Measurements from ENCODE around the gene MTCL1.

The MTCL1 gene

DNA sequence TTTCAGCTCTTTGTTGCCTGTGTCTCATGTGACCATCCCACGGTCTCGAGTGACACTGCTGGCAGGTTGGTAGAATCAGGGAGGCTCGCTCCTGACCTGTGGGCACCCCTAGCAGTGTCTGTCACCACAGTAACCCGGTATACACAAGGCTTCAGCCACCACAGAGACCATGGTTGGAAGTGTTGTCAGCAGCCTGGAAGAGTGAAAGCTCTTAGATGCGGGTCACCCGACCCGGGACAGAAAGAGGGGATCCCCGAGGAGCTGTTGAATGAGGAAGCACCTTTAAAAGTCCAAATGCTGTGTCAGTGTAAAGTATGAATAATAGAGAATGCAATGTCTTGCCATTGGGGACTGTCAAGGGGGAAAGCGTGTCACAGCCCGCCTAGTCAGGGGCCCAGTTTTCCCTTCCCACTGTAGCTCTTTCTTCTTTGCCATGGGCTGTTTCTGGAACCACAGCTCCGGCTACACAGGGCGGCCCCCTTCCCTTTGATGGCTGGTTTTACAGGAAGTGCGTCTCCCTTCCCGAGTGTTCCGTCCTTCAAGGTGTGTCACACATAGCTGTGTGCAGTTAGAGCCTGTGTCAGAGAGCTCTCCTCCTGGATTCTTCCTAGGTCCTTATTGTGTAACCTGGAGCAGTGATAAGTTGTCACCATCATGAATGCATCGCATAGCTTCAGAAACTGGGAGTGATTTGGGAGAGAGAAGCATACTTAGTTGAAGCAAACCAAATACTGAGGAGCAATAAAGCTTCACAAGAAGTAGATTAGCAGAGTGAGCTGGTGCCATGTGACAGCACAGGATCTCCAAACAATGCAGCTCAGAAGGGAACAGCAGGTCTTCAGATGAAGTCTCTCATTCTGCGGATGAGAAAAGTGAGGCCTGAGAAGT is 81.4 kb downstream of the MTCL1 start:
- H3K27ac ChIP-seq: peak overlapping the region; percentile 61
- peak; percentile 57 for DNase-seq (ENCODE audit: low read depth, low spot score)

DNA sequence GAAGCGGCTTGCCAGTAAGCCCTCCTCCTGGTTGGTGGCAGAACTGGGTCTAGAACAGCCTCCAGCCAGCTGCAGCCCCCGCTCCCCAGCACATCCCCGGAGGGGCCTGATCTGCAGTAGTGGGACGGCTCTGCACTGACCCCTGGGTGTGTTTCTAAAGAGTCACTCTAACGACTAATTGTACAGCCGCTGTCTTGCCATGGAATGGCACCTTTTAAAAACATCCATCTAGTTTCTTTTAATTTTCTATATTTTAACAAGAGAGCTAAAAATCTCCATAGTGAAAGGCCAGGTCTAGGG is 82.0 kb downstream of the MTCL1 start:
- peak overlapping the region; percentile 61 for H3K27ac ChIP-seq
- no peak for DNase-seq (ENCODE audit: low read depth, low spot score)

DNA sequence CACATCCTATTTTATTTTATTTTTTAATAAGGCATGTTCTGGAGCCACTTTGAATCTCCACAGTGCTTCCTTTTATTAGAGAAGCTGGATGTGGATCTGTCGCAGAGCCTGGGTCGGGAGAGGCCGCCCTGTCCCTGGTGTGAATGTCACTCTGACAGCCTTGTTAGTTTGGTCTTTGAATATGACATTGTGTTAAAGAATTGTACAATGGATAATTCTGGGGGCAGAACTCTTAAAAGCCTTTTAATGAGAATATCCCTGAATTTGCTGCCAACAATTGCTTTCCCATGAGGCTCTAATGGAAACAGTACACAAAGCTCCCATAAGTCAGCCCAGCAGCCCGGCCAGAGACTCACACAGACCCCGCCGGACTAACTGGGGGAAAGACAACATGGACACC is 82.4 kb downstream of the MTCL1 start:
- H3K27ac ChIP-seq: no peak overlapping the region
- no peak for DNase-seq (ENCODE audit: low read depth, low spot score)

DNA sequence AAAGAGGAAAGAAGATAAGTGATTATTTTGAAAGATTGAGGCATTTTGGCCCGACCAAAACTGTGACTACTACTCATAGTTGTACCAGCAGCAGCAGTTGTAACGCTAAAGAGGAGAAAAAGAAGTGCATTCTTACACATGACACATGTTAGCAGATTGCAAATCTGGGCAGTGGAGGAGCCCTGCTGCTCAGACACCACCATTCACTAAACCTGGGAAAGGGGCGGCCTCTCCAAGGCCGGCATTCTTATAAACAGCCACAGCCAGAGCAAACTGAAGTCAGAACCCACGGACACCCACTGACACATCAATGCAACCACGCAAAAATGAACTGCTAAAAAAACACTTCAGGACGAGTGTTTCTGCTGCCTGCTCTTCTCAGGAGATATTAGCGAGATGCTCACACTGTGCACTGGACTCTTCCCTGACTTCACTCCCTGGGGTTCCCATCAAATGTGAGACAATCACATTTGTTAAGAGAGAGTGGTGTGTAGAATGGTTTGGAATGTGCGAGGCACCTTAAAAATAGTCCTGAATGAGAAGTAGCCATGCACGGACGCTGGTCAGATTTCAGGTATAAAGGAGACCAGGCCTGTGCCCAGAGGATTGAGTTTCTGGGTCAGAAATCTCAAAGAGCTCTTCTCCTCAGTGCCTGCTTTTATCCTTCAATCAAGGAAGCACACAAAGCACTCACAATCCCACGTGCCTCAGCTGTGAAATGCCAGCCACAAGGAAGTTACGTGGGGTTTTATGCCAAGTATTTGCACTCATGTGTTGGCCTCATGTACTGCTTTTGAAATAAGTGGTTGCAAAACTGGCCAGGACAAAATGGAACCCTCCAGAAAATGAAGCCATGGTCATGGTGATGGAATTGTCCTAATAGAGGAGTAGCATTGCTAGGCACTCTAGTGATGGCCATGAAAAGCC is 83.4 kb downstream of the MTCL1 start:
- no peak overlapping the region for H3K27ac ChIP-seq
- DNase-seq (ENCODE audit: low read depth, low spot score): no peak

DNA sequence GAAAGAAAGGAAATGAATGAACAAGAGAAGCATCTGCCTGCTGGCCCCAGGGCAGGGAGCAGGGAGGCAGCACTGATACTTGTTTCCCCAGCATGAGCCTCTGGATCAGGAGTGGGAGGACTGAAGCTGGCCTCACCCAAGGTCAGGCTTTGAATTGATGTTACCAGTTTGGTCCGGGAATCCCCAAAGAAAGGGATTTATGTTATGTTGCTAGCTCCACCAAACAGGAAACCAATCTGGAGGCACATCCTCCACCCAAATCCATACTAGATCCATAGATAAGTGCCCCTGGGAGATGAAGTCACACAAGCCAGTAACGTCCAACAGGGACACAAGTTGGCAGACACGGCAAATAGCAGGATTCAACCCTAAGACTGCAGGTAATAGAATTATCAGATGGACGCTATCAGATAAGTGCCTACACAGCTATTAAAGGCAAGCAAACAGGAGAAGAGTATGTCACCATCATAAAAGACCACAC is 85.9 kb downstream of the MTCL1 start:
- no peak overlapping the region for H3K27ac ChIP-seq
- no peak for DNase-seq (ENCODE audit: low read depth, low spot score)

DNA sequence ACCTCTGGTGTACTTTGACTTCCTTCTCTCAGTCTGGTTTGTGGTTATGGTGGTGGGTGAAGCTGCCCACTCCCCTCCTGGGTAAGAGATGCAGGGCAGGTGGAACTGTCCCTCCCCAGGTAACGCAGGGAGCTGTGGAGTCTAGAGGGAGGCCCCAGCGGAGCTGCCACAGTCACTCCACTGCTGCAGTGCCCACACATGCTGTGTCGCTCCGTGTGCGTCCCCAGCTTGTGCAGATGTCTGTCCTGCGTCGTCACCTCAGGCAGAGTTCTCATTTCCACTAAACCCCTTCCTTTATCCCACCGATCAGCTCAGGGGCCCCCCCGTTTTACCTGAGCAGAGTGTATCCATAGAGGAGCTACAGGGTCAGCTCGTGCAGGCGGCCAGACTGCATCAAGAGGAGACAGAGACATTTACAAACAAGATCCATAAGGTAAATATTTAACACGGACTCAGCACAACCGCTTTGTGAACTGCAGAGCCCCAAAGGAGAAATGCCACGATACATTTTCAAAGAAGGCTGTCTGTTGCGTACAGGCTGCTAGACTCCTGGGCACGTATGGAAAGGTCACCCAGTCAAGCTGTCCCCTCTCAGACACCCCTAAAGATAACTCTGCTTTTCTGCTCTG is 87.4 kb downstream of the MTCL1 start:
- DNase-seq (ENCODE audit: low read depth, low spot score): no peak
- no peak overlapping the region for H3K27ac ChIP-seq

DNA sequence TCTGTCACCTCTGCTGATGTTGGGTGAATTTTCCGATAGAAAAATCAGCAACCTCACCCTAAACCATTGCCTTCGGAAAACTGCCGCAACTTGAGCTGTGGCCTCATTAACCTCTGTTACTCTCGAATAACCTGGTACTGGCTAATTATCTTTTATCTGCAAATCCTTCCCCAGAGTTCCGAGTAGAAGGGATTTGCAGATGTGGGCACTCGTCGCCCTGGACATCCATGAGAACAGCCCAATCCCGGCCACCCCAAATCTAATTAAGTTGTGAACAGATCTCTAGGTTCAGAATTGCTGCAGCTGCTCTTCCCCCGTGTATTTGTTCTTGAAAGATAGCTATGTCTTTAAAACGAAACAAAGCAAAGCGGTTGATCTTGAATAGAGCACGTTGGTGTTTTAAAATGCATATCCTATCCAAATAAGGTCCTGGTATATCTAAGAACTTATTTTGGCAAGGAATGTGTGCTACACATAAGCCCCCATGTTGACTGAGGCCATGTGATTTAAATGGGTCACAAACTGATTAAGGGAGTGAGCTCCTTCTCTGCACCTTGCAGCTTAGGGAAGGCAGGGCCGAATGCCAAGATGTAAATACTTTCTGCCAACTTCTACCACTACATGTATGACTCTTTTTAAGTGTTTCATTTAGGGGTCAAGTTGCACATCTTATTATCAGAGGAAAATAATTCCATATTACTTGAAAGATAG is 88.2 kb downstream of the MTCL1 start:
- no peak for DNase-seq (ENCODE audit: low read depth, low spot score)
- no peak overlapping the region for H3K27ac ChIP-seq

DNA sequence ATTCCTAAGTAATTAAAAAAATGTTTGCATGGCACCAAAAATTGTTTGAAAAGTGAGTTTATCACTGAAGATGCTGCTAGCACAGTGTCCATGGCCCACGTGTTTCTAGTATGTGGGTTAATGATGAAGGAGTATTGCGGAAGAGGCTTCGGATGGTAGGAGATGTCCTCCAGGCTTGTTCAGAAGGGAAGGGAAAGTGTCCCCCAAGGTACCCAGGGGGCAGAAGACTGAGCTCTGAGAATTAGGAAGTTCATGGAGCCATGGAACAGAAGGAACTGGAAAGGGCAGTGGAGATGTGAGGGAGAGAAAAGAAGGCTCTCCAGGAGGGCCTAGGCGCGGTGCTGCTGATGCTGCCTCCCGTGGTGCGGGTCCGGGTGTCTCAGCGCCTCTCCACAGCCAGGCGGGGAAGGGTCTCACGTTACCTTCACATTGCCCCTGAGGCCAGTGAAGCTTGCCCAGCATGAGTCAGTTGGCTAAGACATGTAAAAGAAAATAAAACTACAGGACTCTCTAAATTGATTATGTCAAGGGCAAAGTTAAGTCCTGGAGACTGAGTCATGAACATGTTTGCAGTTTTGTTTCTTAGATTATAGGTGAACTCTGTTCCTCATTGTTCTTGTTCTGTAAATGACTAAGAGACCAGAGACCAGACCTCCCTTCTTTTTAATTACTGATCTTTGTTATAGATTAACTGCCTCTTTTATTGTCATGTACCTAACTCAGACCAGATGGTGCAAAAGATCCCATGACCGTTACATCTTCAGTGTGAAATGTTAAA is 89.0 kb downstream of the MTCL1 start:
- DNase-seq (ENCODE audit: low read depth, low spot score): peak; percentile 36
- H3K27ac ChIP-seq: no peak overlapping the region

DNA sequence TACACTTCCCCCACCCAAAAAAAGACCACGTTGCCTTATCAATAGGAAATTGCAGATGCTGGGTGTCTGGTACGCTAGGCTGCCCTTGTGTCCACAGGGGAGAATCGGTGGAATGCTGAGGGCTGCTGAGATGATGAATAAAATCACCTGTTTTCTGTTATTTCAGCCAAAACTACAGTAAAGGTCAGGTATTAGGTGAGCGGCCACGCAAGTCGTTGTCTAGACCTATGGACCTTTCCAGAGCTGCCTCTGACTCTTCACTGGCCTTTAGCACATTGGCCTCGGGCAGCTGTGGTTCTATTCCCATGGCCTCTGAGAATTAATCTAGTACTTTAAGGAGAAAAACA is 89.6 kb downstream of the MTCL1 start:
- no peak for DNase-seq (ENCODE audit: low read depth, low spot score)
- H3K27ac ChIP-seq: no peak overlapping the region

DNA sequence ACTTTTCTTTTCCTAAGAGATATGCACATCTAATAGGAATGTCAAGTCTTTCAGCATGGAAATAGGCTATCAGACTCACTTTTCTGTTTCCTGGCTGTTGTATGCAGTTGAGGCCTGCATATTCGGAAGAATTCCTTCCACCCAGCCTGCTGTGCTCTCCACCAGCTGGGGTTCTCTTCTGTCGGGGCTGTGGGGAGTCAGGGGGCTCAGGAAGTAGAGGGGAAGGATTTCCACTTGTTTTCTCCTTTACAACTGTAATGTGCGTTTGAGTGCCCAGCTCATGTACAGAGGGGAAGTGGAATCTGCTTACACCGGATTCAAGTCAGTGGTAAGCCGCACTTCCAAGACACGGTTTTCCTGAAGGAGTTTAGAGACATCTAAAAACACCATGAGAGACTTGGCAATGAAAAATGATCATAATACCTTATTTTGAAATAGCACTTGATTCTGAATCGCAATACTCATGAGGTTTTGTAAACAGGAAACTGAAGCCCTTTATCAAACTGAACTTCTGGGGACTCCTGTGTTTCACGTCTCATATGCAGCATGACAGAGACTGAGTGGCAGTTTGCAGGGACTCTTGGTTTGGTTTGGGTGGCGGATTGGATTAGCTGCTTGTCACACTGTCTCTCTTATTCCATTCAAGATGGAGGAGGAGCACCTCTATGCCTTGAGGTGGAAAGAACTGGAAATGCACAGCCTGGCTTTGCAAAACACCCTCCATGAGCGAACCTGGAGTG is 90.4 kb downstream of the MTCL1 start:
- DNase-seq (ENCODE audit: low read depth, low spot score): no peak
- H3K27ac ChIP-seq: no peak overlapping the region

DNA sequence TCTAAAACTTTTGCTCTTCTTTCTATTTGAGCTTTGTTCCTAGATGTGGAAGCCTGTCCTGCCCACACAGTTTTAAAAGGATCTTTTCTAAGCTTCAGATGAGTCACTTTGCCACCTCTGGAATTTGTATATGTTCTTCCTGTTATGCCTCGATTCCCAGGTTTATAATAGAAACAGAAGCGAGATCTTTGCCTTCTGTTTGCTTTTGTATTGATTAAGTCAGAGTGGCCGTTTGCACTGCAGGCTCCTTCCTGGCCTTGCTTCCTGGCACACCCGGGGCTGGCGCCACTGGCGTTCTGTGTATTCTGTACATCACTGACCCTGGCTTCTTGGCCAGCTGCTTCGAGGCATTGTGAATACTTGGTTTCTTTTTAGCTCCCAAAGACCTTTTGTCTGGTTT is 91.8 kb downstream of the MTCL1 start:
- no peak overlapping the region for H3K27ac ChIP-seq
- no peak for DNase-seq (ENCODE audit: low read depth, low spot score)

DNA sequence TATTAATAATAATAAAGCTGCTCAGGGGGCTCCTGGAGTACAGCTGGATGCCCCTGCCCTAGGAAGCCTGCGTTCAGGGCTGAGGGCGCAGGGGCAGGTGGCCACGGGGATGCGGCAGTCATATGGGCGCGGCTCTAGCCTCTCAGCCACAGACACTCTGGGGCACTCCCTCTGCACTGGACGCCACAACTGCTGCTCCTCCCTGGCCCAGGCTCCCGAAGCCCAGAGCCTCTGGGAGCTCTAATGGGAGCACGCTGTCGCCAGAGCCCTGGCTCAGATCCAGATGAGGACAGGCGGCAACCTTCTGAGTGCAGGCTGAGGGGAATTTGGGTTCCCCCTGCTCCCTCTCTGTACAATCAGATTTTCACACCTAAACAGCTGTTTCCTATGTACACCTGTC is 93.6 kb downstream of the MTCL1 start:
- DNase-seq (ENCODE audit: low read depth, low spot score): no peak
- H3K27ac ChIP-seq: no peak overlapping the region

DNA sequence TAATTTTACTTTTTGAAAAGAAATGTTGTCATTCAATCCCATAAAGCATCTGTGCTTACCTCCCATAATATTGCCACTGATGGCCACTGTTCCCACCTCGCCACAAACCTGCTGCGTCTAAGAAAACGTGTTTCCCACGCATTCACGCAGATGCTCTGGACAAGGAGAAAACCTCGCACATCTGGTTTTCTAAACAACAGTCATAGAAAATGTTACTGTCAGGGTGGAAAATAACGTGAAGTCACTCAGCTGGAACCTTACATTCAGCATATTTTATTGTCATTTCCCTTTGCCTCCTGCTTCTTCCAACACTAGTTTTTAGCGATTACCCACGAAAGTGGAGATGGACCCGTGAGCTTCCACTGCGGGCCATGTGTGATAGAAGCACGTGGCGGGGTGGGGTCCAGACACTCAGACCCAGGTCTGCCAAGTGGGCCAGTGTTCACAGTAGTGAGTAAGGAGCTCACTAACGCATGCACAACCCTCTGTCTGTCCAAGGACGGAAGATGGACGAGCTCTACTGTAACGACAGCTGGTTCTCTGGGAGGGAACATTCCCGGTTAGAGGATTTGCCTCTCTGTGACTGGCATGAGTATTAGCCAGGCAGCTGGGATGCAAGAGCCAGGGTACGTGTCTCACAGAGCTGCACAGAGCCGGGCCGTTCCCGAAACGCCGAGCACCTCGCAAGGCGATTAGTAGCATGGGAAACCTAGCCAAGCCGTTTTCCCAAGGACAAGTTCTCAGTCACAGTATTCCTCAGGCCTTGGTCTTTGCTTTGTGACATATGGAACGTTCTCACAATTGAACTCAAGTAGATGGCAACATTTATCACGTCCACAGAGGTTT is 94.5 kb downstream of the MTCL1 start:
- no peak for DNase-seq (ENCODE audit: low read depth, low spot score)
- peak overlapping the region; percentile 65 for H3K27ac ChIP-seq

DNA sequence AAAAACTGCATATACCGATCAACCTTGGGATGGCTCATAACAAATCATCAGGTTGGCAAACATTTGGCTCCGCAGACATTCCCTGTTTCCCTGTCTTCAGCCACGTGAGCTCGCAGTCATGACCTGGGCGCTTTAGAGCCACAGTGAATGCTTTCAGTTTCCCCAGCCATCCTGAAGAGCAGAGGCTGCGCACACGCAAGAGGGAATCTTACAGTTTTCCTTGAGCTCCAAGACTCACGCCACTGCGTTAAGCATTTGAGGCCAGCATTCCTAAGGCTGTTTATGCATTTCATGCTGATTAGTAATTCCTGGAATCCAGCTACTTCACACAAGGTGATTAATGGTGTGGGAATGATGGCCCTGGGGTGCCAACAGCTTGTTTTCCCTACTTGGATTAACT is 95.1 kb downstream of the MTCL1 start:
- peak; percentile 49 for DNase-seq (ENCODE audit: low read depth, low spot score)
- peak overlapping the region; percentile 65 for H3K27ac ChIP-seq

DNA sequence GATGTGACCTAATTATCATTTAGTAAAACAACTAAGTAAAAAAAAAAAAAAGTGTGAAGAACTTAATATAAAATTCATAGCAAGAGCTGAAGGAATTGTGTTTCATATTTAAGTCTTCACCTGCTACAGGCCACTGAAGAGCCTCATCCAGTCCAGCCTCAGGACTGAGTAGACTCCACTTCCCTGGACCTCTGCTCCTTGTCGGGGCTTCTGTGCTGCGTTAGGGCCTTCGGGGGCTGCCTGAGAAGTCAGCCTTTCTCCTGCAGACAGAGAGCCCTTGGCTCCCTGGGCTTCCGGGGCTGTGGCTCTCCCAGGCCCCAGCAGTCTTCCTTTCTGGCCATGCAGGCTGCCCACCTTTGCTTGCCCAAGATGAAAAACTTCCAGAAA is 95.5 kb downstream of the MTCL1 start:
- H3K27ac ChIP-seq: peak overlapping the region; percentile 65
- DNase-seq (ENCODE audit: low read depth, low spot score): no peak

DNA sequence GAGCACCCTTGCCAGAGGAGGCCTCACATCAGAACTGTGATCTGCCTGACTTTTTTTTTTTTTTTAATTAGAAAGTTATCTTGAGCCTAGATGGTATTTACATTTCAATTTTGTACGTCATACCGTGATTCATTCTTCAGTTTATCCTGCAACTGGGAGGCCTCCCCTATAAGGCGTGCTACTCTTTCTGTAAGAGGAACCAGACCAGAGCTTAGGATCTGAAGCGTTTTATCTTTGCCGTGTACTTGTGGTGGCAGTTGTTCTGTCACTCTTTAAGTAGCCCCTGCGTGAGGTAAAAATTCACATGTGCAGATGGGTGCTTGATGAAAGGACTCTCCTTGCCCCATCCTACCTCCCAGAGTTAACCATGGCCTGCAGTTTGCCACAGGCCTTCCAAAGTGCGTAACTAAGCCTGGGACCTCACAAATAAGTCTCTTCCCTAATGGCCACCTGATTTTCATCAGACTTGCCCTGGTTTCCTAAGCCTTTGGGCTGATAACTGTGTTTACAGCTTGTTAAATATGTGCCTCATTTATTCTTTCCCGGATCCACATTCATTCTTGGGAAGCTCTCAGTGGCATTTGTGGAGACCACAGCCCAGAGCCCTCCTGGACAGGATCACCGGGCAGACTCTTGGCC is 96.0 kb downstream of the MTCL1 start:
- H3K27ac ChIP-seq: peak overlapping the region; percentile 65
- no peak for DNase-seq (ENCODE audit: low read depth, low spot score)

DNA sequence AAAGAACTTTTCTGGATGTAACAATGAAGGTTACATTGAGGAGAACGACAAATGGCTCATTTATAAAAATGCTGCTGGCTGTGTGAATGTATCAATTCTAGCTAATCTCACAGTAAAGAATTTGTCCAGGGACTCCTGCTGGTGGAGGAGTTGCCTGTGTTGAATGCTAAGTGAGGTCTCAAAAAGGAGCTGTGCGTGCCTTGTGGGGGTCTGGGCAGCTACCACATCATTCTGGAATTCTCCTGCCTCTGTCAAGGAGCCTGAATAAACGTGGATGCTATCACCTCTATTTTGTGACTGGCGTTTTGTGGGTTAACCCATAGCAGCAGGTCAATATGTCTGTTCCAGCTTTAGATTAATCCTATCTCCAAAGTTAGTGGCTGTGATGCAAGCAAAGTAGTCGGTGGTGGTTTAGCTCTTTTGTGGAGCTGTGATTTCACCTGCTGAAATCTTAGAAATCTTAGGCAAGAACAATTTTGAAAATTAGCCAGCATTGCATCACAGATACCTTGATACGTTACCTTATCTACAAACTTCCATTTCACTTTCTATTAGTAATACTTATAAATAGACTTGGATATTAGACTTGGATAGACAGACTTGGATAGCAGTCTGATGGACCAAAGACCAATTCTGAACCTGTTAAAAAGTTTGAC is 96.8 kb downstream of the MTCL1 start:
- no peak overlapping the region for H3K27ac ChIP-seq
- DNase-seq (ENCODE audit: low read depth, low spot score): no peak

Data from epithelial cell of prostate (primary cell).